Astrocyte (in vitro differentiated cells and primary cell): ENCODE measurements around the gene PFN4.

Experiments
- CTCF ChIP-seq: IDR thresholded peaks from 2 replicates; pipeline ENCODE4 v1.5.1; 2011; ENCODE audit warnings: low read depth, mild to moderate bottlenecking, inconsistent platforms, low read length, moderate library complexity; ENCODE audit not compliant: insufficient read depth
- EZH2 ChIP-seq: IDR thresholded peaks from 2 replicates; pipeline ENCODE4 v1.6.1; 2012; ENCODE audit warnings: mild to moderate bottlenecking, low read length, inconsistent platforms; ENCODE audit not compliant: insufficient read depth

GRCh38 chr2:24111407-24111901, 11.7 kb downstream of the PFN4 start:
- TF ChIP-seq CTCF = no peak
- TF ChIP-seq EZH2 = no peak
